HG02870 (cell line): Measurements from ENCODE around the gene LRRC46.

Source experiments
- ATAC-seq: cut with Tn5 transposase; IDR thresholded peaks from one replicate; pipeline ENCODE4 v1.9.1; 2021; ENCODE audit warnings: mild to moderate bottlenecking, moderate library complexity; ENCODE audit not compliant: unreplicated experiment

The LRRC46 gene

DNA sequence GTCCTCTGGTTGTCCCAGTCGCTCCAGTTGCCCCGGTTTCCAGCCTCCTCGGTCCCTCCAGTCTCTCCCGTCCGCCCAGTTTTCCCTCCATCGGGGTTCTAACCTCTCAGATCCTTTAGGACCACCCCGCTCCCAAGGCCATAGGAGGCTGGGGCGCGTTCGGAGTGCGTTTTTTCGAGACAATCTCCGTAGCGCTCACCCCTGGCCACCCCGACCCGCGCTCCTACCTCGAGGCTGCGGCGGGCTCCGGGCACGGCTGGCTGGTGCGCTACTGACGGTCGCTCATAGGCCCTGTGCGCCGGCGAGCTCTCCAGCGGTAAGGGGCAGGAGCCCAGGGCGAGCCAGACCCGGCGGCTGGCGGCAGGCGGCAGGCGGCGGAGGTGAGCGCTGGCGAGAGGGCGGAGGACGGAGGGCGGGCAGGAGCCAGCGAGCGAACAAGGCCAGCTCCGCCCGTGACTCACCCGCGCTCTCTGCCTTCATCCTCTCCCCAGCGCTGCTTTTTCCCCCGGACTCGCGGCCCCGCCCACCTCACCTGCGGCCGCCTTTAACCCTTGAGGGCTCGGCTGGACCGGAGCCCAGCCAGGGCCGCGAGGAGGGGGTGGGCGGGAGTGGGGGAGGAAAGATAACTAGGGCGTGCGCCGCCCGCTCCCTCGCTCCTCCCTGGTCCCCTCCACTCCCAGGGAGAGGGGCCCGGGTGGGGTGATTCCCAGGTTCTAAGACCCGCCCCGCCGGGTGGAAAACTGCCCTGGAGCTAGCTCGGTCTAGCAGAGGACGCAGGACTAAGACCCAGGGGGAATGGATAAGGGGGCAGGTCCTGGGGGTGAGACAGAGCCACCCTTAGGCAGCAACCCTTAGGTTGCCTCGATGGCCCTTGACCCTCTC lies 19.5 kb downstream of the LRRC46 start, which contains the start of gene SP6:
Gene SP6 (minus strand): TSS at position 472 of the 882 bp plus-strand sequence. CDS start 2,734 bp downstream, outside the sequence.
- no peak for ATAC-seq

DNA sequence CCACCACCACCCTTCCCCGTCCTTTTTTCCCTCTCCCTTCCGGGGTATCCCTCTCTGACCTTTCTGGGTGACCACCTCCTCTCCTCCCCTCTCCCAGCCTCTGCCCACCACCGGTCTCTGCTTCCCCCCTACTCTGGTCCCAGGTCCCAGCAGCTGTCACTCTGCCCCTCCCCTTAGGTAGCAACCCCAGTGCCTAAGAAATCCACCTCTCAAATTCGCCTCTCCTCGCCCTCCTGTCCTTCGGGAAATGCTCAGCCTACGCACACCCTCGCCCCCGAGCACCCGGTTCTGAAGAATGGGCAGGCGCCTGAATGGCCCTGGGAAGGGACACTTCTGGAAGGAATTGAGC lies 20.3 kb downstream of the LRRC46 start:
- no peak for ATAC-seq

DNA sequence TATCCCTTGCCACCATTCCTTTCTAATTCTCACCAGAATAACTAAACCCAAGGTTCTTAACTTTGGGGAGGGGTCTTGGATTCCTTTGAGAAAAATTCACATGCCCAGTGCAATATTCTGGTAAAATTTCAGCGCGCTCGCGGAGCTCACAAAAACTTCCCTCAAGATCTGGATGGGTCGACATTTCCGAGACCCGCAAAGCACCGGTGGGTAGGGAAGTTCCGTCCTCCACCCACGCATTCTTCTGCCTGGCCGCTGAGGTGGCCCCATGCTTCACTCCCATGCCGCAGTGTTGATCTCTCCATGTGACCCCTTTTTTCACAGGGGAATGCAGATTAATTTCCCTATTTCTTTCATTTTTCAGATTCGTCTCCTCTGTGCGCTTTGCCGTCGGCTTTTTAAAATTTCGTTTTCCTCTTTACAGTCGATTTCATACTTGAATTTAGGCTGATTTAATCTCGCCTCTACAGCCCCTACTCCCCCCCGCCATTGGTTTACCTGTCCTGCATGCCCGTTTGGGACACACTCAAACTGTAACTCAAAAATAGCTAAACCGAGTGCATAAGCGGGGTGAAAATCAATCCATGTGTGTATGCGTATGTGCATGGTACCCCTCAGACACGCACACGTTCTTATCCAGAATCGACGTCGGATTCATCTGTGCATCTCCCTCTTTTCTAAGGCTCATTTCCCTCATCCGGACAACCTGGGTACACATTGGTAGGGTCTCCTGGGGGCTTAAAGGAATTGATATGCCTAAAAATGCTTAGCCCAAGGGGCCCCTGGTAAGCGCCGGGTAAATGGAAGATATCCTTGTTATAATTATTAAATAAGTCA lies 20.9 kb downstream of the LRRC46 start:
- no peak for ATAC-seq

GRCh38 chr17:47853616-47854015 lies 22.1 kb downstream of the LRRC46 start:
- no peak for ATAC-seq

- ATAC-seq: no peak
These were observed 24.3 kb downstream of the LRRC46 start for GRCh38 chr17:47855737-47856136.

GRCh38 chr17:47856830-47857229 lies 25.4 kb downstream of the LRRC46 start:
- ATAC-seq: no peak

DNA sequence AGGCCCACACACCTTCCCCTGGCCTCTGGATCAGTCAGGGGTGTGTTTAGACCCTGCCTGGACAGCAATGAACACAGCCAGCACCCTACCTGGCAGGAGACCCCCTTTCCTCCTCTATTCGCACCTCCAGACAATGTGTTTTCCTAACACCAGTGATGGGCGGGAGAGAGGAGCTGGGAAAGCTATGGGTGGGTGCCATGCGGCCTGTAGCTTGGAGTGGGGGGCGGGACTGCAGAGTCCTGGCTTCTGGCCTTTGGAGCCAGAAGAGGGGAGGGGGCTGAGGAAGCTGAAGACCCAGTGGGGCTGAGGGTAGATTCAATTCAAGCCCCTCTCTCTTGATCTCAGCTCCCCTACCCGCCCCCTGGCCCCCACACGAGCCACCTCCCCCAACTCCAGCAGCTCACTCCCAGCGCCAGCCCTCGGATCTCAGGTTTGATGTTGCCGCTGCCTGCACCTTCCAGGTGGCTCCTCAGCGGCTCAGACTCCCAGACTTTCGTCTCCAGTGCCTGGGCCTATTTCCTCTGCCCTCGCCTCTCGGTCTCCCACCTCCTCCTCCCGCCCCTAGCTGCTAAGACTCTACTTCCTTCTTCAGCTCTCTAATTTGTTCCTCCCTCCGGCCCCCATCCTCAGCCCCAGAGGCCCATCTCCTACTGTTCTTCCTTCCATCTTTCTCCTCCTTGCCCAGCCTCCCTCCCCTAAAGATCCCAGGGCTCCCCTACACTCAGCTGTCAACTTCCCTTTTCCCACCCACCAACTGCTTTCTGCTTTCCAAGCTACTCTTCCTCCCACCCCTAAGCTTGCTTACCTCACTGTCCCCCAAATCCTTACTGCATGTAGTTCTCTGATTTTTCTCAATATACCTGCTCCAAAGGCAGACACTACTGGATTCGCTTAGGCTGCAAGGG lies 26.3 kb downstream of the LRRC46 start:
- ATAC-seq: no peak

GRCh38 chr17:47860386-47860785 lies 28.9 kb downstream of the LRRC46 start:
- ATAC-seq: no peak

DNA sequence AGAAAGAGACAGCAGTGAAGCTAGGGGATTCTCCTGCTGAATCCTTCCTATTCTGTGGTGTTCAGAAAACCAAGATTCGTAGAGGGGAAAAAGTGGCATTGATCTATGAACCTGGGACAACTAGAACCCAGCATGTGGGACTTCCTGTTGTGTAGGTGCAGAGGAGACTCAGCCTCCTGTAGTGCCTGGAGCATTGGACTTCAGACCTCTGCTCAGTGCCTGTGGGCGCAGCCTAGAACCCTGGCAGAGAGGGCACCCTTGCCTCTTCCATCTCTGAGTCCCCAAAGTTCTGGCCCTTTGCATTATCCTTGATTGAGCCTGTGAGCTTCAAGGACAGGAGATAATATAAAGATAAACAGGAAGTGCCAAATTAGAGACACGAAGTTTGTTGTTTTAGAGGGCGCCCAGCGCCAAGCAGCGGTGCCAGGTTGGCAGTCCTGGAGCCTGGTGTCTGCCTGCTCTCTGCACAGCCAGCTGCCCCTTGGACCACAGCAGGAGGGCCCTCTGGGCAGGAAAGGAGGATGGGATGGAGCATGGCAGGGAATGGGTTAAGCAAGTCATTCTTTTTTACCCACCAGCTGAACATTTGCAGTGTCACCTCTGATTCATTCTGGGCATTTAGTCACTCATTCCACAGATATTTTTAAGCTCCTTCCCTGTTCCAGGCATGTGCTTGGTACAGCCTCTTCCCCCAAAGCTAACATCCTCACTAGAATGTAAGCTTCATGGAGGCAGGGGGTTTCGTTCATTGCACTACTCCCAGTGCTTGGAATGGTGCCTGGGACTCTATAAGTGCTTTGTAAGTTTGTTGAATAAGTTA lies 31.4 kb downstream of the LRRC46 start:
- ATAC-seq: no peak

DNA sequence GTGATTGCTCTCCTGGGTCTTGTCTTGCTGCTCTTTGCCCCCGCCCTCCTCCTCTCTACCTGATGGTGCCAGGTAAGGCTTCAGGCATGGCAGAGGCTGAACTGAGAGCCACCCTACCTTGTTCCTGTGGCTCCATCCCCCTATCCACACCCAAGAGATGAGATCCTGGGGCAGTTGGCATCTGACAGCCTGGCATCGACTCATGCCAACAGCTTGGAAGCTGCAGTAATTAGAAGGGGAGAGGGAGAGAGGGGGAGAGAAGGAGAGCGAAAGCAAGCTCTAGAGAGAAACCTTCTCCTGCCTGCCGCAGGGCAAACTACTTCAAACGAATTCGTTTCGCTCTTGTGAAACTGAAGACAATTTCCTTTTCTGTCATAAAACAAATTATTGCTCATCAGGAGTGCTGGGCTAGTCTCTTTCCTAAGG lies 33.3 kb downstream of the LRRC46 start:
- no peak for ATAC-seq

GRCh38 chr17:47866941-47867340 lies 35.5 kb downstream of the LRRC46 start:
- ATAC-seq: no peak

GRCh38 chr17:47867813-47868533 lies 36.5 kb downstream of the LRRC46 start:
- no peak for ATAC-seq

DNA sequence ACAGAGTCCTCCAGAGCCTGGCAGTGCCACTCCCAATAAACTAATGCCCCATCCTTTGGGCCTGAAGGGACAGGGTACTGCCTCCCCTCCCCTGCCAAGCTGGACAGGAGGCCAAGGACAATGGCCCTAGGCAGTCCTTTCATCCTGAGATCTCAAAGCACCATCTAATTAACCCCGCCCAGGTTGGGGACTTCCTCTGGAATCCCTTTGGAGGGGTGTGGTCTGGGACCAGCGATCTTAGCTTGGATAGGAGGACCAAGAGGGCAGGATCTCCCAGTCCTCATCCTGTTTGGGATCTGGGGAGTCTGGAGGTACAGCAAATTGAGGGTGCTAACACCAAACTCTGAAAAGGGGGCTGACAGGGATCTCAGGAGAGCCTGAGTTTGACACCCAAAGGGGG lies 37.6 kb downstream of the LRRC46 start:
- ATAC-seq: no peak

GRCh38 chr17:47870056-47870455 lies 38.6 kb downstream of the LRRC46 start:
- ATAC-seq: no peak

DNA sequence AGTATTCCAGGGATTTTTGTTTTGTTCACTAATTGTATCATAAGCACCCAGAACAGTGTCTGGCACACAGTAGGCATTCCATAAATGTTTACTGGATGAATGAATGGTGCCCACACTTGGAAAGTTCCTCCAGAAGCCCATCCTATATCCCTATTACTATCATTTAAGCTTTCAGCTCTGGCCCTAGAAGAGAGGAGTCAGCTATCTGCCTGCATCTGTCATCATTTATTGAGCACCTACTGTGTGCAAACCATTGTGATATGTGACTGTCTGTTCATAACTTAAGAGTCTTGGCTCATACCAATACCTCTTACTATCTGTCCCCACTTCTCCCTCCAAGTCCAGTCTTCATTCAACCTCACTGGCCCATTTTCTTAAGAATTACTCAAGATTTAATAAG lies 39.6 kb downstream of the LRRC46 start:
- no peak for ATAC-seq

DNA sequence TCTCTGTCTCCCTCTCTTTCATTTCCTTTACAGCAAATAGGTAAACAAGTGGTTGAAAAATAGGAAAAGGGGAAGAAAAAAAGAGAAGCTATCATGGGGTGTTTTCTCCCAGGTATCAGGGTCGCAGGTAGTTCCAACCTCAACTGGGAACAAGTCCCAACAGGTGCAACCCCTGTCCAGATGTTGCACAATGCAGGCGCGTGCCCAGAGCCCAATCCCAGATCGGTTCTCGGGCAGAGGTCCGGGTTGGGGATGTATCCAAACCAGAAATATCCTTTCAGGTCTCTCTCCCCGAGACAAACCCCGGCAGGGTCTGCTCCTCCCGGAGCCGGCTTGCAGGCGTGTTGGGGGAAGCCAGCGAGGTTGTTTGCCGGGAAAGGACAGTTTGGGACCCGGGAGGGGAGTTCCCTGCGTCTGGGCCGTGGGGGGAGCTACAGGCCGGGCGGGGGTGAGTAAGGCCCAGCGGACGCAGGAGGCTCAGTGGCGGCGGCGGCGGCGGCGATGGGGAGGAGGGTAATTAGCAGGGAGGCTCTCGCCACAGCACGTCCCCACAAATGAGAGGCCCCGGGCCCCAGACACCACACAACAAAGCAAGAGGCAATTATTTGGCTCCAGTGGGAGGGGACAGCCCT lies 40.7 kb downstream of the LRRC46 start:
- ATAC-seq: no peak

GRCh38 chr17:47872651-47873161 lies 41.2 kb downstream of the LRRC46 start:
- ATAC-seq: no peak

DNA sequence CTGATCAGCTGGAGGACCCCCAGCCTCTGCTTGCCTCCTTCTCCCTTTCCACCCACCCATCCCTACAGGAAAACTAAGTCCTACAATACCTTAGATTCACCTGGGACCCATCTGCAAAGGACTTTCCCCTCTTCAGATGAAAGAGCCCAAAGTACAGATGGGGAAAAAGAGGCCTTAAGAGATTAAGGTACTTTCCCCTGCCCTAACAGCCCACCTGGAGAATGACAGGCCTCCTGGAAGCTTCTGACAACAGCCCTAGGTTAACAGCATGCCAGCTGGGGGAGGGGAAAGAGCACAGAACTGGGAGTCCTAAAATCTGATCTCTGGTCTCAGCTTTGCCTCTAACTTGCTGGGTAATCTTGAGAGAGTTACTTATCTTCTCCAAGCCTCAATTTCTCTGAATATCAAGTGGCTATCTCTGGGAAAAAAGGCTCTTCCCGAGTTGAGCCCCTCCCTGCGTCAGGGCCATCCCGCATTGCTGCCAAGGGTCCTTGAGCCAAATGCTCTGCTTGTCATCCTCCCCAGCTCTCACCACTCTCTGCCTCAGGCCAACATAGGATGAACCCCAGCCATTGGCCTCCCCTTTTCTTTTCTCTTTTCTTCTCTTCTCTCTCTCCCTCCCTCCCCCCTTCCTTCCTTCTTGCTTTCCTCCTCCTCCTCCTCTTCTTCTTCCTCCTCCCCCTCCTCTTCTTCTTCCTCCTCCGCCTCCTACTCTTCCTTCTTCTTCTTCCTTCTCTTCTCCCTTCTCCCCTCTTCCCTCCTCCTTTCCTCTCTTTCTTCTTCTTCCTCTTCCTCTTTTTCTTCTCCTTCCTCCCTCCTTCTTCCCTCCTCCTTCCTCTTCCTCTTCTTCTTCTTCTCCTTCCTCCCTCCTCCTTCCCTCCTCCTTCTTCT lies 42.0 kb downstream of the LRRC46 start:
- no peak for ATAC-seq
